GM21786 (cell line): Measurements from ENCODE around the gene PRDM11.
"Not testable (repeated sequence)": the region's sequence is repeated elsewhere in the genome, so short reads cannot be mapped to it uniquely, and the experiment has no call there.

Experiments
- ATAC-seq: cut with Tn5 transposase; IDR thresholded peaks from one replicate; pipeline ENCODE4 v1.9.1; 2021; ENCODE audit not compliant: unreplicated experiment

PRDM11 gene

GRCh38 chr11:45146072-45147016, at the start of gene PRDM11:
PRDM11 (plus strand) TSS chr11:45146639; CDS start chr11:45181767, 35,128 bp downstream.
- ATAC-seq = peak; percentile 19

GRCh38 chr11:45097721-45098493, 48.5 kb upstream of the PRDM11 start:
- ATAC-seq = no peak

- ATAC-seq = no peak
Measured at GRCh38 chr11:45098929-45099328, 47.5 kb upstream of the PRDM11 start.

GRCh38 chr11:45100339-45100738, 46.1 kb upstream of the PRDM11 start:
- ATAC-seq = no peak

- ATAC-seq = no peak
Measured at GRCh38 chr11:45102361-45102809, 44.1 kb upstream of the PRDM11 start.

GRCh38 chr11:45102810-45103621, 43.4 kb upstream of the PRDM11 start:
- ATAC-seq = peak; percentile 73

- no peak for ATAC-seq
Measured at GRCh38 chr11:45104006-45104789, 42.2 kb upstream of the PRDM11 start.

GRCh38 chr11:45104790-45105084, 41.7 kb upstream of the PRDM11 start:
- no peak for ATAC-seq

GRCh38 chr11:45105233-45105983, 41.0 kb upstream of the PRDM11 start:
- no peak for ATAC-seq

- no peak for ATAC-seq
Measured at GRCh38 chr11:45105984-45106375, 40.5 kb upstream of the PRDM11 start.

- ATAC-seq = no peak
Measured at GRCh38 chr11:45106440-45106839, 40.0 kb upstream of the PRDM11 start.

GRCh38 chr11:45107029-45107428, 39.4 kb upstream of the PRDM11 start:
- ATAC-seq = no peak

- ATAC-seq = no peak
Measured at GRCh38 chr11:45108070-45109064, 38.1 kb upstream of the PRDM11 start.

GRCh38 chr11:45109400-45109799, 37.0 kb upstream of the PRDM11 start:
- no peak for ATAC-seq

- no peak for ATAC-seq
Measured at GRCh38 chr11:45110562-45110961, 35.9 kb upstream of the PRDM11 start.

GRCh38 chr11:45113807-45114206, 32.6 kb upstream of the PRDM11 start:
- ATAC-seq = no peak

GRCh38 chr11:45127836-45128235, 18.6 kb upstream of the PRDM11 start:
- ATAC-seq = not testable (repeated sequence)

- no peak for ATAC-seq
Measured at GRCh38 chr11:45133878-45134277, 12.6 kb upstream of the PRDM11 start.
